Measurements from ENCODE around the gene CHMP2A. TPM values are rescaled to one million over a fixed set of nuclear protein-coding genes. Genes with fewer than 3 reads are reported as not detected.
A peak's percentile ranks its signal among the peaks of the same experiment; 100 is the strongest.

The CHMP2A gene
- polyA plus RNA-seq, 2 of the 4 experiments (the other 2 are of a cell fraction) = 198 to 280 TPM

DNA sequence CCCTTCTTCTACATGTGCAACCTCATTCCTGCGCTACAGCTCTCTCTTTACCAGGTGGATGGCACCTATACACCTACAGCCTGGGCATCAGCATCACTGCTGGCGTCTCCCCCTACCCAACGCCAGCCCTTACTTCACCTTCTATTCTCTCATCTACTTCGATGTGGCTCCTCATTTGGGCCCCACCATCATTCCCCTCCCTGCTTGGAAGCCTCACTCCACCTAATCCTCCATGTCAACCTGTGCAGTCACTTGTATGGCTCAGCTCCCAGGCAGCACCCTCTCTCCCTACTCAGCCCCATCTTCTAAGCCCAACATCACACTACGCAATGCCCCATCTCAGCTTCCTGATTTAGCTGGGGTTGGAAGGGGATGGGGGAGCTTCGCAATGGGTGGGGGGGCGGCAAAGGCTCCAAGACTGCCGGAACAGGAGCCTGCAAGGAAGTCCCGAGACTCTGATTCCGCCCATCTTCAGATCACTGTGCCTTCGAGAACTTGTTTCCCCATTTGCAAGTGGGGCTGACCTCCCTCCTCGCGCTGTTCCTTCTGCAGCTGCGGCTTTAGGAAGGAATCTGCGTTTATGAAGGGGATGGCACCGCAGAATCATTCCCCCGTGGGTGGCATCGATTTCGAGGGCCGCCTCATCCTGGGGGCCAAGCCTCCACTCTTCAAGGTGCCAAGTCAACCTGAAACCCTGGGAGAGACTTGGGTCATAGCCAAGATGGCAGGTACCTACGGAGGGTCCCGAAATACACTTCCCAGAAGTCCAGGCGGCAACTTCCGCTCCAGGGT lies 17.3 kb upstream of the CHMP2A start:
- peak overlapping the region; percentile 67 for H3K4me3 ChIP-seq
- ChIA-PET POLR2A (interaction anchor here (0.7 to 1.7 kb wide), 6 partner anchors 12 to 58 kb away, joined by 4 to 16 read pairs (median 6); partner anchors contain the start of genes CHMP2A, TRIM28 and ZBTB45), CTCF (interaction anchor here (0.6 to 3.3 kb wide), 6 partner anchors 10 to 838 kb away, joined by 3 to 16 read pairs (median 5); partner anchors contain the start of gene ZBTB45)
- 37% methylated on average over 24 of the region's 24 CpGs for WGBS (ENCODE audit: missing lambda C conversion rate)
- no peaks in the 10 kb centered on the region for H3K9me3 ChIP-seq
- TF ChIP-seq HDAC2 (IDR thresholded peaks at IDR 0.05) = no peak
- no peak for TF ChIP-seq PHF8 (IDR thresholded peaks at IDR 0.05; ENCODE audit: borderline replicate concordance, low read depth)
- TF ChIP-seq ZNF302 (CRISPR knock-in tag; IDR thresholded peaks at IDR 0.05) = no peak
- TF ChIP-seq, protein P1, sequence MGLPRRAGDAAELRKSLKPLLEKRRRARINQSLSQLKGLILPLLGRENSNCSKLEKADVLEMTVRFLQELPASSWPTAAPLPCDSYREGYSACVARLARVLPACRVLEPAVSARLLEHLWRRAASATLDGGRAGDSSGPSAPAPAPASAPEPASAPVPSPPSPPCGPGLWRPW (IDR thresholded peaks at IDR 0.05) = no peak
- TF ChIP-seq EHMT2 (IDR thresholded peaks at IDR 0.05; ENCODE audit: low read depth) = no peak
- TF ChIP-seq, protein P2, sequence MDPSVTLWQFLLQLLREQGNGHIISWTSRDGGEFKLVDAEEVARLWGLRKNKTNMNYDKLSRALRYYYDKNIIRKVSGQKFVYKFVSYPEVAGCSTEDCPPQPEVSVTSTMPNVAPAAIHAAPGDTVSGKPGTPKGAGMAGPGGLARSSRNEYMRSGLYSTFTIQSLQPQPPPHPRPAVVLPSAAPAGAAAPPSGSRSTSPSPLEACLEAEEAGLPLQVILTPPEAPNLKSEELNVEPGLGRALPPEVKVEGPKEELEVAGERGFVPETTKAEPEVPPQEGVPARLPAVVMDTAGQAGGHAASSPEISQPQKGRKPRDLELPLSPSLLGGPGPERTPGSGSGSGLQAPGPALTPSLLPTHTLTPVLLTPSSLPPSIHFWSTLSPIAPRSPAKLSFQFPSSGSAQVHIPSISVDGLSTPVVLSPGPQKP (IDR thresholded peaks at IDR 0.05; ENCODE audit: low read depth, low read length) = no peak
- TF ChIP-seq JUNB (IDR thresholded peaks at IDR 0.05) = no peak
- no peak for TF ChIP-seq ATOH8 (CRISPR knock-in tag; IDR thresholded peaks at IDR 0.05; ENCODE audit: low read depth)
- H3K4me1 ChIP-seq = peaks cover 15% of the 10 kb centered on the region
- FAIRE-seq (peak; percentile 70), ATAC-seq (no peak), DNase-seq (ENCODE audit: low read depth in 1 of 2, low spot score in 1 of 2) (no peak)
- peak overlapping the region; percentile 91 for H3K27ac ChIP-seq
- peak overlapping the region; percentile 92 for H3K4me2 ChIP-seq

DNA sequence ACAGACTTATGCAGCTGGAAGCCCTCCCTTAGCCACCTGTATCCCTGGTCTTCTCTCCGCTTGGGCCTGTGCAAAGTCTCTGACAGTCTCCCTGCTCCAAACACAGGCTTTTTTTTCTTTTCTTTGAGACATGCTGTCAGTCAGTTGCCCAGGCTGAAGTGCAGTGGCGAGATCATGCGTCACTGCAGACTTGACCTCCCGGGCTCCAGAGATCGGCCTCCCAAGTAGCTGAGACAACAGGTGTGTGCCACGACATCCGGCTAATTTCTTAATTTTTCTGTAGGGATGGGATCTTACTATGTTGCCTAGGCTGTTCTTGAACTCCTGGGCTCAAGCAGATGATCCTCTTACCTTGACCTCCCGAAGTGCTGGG lies 16.7 kb upstream of the CHMP2A start:
- DNase-seq (ENCODE audit: low read depth in 1 of 2, low spot score in 1 of 2) = no peak
- CTCF ChIA-PET = interaction anchor here (1.0 to 3.3 kb wide), 4 partner anchors 10 to 57 kb away, joined by 3 to 16 read pairs (median 8); partner anchors contain the start of gene ZBTB45
- POLR2A ChIA-PET = interaction anchor here (0.7 to 1.7 kb wide), 3 partner anchors 12 to 58 kb away, joined by 4 to 9 read pairs (median 5); partner anchors contain the start of gene ZBTB45
- no peak for FAIRE-seq
- Histone ChIP-seq H3K4me1 (peaks cover 15% of the 10 kb centered on the region), H3K4me2 (peak overlapping the region; percentile 92), H3K27ac (peak overlapping the region in 1 of 2 experiments; percentile 91; a peak in 2 of 6 replicates), H3K9me3 (no peaks in the 10 kb centered on the region), H3K4me3 (no peak overlapping the region)
- WGBS (ENCODE audit: missing lambda C conversion rate) = 95% methylated on average over 8 of the region's 8 CpGs
- TF ChIP-seq KDM5A (IDR thresholded peaks at IDR 0.05) (no peak), CBX2 (IDR thresholded peaks at IDR 0.05; ENCODE audit: borderline replicate concordance, low read depth) (no peak), KDM1A (IDR thresholded peaks at IDR 0.05; ENCODE audit: low read depth) (no peak), HOXA7 (CRISPR knock-in tag; IDR thresholded peaks at IDR 0.05) (no peak), GATA3 (IDR thresholded peaks at IDR 0.05; ENCODE audit: borderline replicate concordance) (no peak), SMC3 (IDR thresholded peaks at IDR 0.05) (no peak), EHMT2 (IDR thresholded peaks at IDR 0.05; ENCODE audit: low read depth) (no peak), MAX (IDR thresholded peaks at IDR 0.05) (no peak), USF2 (IDR thresholded peaks at IDR 0.05) (no peak), ZNF302 (CRISPR knock-in tag; IDR thresholded peaks at IDR 0.05) (no peak), ZFP36 (IDR thresholded peaks at IDR 0.05; ENCODE audit: borderline replicate concordance, partially characterized antibody) (no peak), CEBPB (IDR thresholded peaks at IDR 0.05) (no peak), ZC3H11A (IDR thresholded peaks at IDR 0.05) (no peak)
- TF ChIP-seq, protein P1 (IDR thresholded peaks at IDR 0.05) = no peak
- ATAC-seq = no peak

Data from A549 (cell line).